OCI-M2 (cell line): ENCODE data around the gene MAEA.
"Not testable (repeated sequence)": the region's sequence is repeated elsewhere in the genome, so short reads cannot be mapped to it uniquely, and the experiment has no call there.

Experiments
- DNase-seq: peaks from one replicate; lab custom pipeline; 2025; ENCODE audit not compliant: unreplicated experiment; lab: John Stamatoyannopoulos, UW

Gene MAEA

GRCh38 chr4:1318488-1319213 is 29.0 kb downstream of the MAEA start:
- no peak for DNase-seq

- DNase-seq, result no peak
Measured at GRCh38 chr4:1321486-1321885, 31.8 kb downstream of the MAEA start.

- no peak for DNase-seq
Measured at GRCh38 chr4:1321946-1322650, 32.4 kb downstream of the MAEA start.

- DNase-seq, result no peak
Measured at GRCh38 chr4:1323280-1323634, 33.6 kb downstream of the MAEA start.

- no peak for DNase-seq
Measured at GRCh38 chr4:1323635-1324442, 34.1 kb downstream of the MAEA start.

GRCh38 chr4:1324443-1325175 is 34.9 kb downstream of the MAEA start:
- not testable (repeated sequence) for DNase-seq

- DNase-seq, result no peak
Measured at GRCh38 chr4:1325176-1325480, 35.4 kb downstream of the MAEA start.

- DNase-seq, result no peak
Measured at GRCh38 chr4:1325681-1326635, 36.3 kb downstream of the MAEA start.

GRCh38 chr4:1326751-1327525 is 37.2 kb downstream of the MAEA start:
- DNase-seq, result no peak

- DNase-seq, result no peak
Measured at GRCh38 chr4:1327526-1328266, 38.0 kb downstream of the MAEA start.

- DNase-seq, result no peak
Measured at GRCh38 chr4:1328267-1329155, 38.8 kb downstream of the MAEA start.

GRCh38 chr4:1329408-1330371 is 40.0 kb downstream of the MAEA start:
- DNase-seq, result no peak

- no peak for DNase-seq
Measured at GRCh38 chr4:1330761-1331590, 41.3 kb downstream of the MAEA start.

GRCh38 chr4:1331591-1332353 is 42.1 kb downstream of the MAEA start:
- no peak for DNase-seq

- DNase-seq, result no peak
Measured at GRCh38 chr4:1332686-1333085, 43.0 kb downstream of the MAEA start.
